Esophagus (tissue), 2 donors: ENCODE data around the gene SNAPC1. TPM values are rescaled to one million over a fixed set of nuclear protein-coding genes. Genes with fewer than 3 reads are reported as not detected.

Experiments
- H3K27ac ChIP-seq, 2 donors: one replicate each; pipeline ENCODE4 v1.5.1; 2013; ENCODE audit warnings: low read depth in 2 of 2, mild to moderate bottlenecking in 2 of 2, inconsistent platforms in 1 of 2, low read length in 1 of 2, moderate library complexity in 1 of 2
- H3K27me3 ChIP-seq, 2 donors: one replicate each; pipeline ENCODE4 v1.6.1; 2013; ENCODE audit warnings: low read length in 2 of 2, control low read depth in 1 of 2, mild to moderate bottlenecking in 1 of 2; ENCODE audit not compliant: insufficient read depth in 2 of 2, control insufficient read depth in 1 of 2
- H3K36me3 ChIP-seq, 2 donors: one replicate each; pipeline ENCODE4 v1.6.1; 2013; ENCODE audit warnings: low read length in 1 of 2; ENCODE audit not compliant: control insufficient read depth in 2 of 2, insufficient read depth in 2 of 2
- H3K4me1 ChIP-seq, 2 donors: one replicate each; pipeline ENCODE4 v1.6.1; 2013; ENCODE audit warnings: low read length in 1 of 2; ENCODE audit not compliant: control insufficient read depth in 2 of 2, insufficient read depth in 2 of 2
- H3K4me3 ChIP-seq, 2 donors: one replicate each; pipeline ENCODE4 v1.5.1; 2013; ENCODE audit warnings: low read length in 2 of 2, mild to moderate bottlenecking in 2 of 2, low read depth in 1 of 2, moderate library complexity in 1 of 2
- H3K9me3 ChIP-seq, 2 donors: one replicate each; pipeline ENCODE4 v1.6.1; 2013; ENCODE audit warnings: mild to moderate bottlenecking in 2 of 2, low read depth in 1 of 2, low read length in 1 of 2, moderate library complexity in 1 of 2; ENCODE audit not compliant: control insufficient read depth in 2 of 2, insufficient read depth in 1 of 2
- WGBS, 2 donors: extraction: QIAGEN DNeasy Blood & Tissue Kit; methylation state at CpG; one replicate each; pipeline ENCODE4 v1.1.7; 2013; 5-methylcytosine and 5-hydroxymethylcytosine counted together
- polyA plus RNA-seq, 2 donors: library from polyadenylated mRNA; stranded (reverse); fragments of 200-250 nt; gene quantifications; one replicate each; pipeline ENCODE4 v1.2.3, GENCODE V29; 2013
- donor health status: healthy with polysubstance abuse.
- donor health status: Bipolar disorder and iron deficiency.

SNAPC1 gene
- polyA plus RNA-seq, 2 donors = 2.8 TPM

GRCh38 chr14:61836184-61836583 lies 74.0 kb downstream of the SNAPC1 start:
- H3K27me3 ChIP-seq = peaks cover 0 to 2% of the 10 kb centered on the region in 2 donors
- H3K36me3 ChIP-seq = no peaks in the 10 kb centered on the region
- WGBS, 2 donors = 68 to 85% methylated on average over 3 of the region's 3 CpGs
- H3K9me3 ChIP-seq = no peaks in the 10 kb centered on the region
- no peak overlapping the region for H3K27ac ChIP-seq
- no peaks in the 10 kb centered on the region for H3K4me1 ChIP-seq
- no peak overlapping the region for H3K4me3 ChIP-seq

GRCh38 chr14:61836807-61837206 lies 74.6 kb downstream of the SNAPC1 start:
- Histone ChIP-seq H3K27me3 (peaks cover 0 to 2% of the 10 kb centered on the region in 2 donors), H3K4me3 (no peak overlapping the region), H3K27ac (no peak overlapping the region), H3K36me3 (no peaks in the 10 kb centered on the region), H3K4me1 (no peaks in the 10 kb centered on the region), H3K9me3 (no peaks in the 10 kb centered on the region)
- WGBS, 2 donors = 89 to 94% methylated on average over 1 of the region's 1 CpG

- 43% methylated on average over 10 of the region's 10 CpGs for WGBS, 2 donors
- Histone ChIP-seq H3K4me1 (no peaks in the 10 kb centered on the region), H3K27ac (no peak overlapping the region), H3K4me3 (no peak overlapping the region), H3K27me3 (peaks cover 0 to 2% of the 10 kb centered on the region in 2 donors), H3K36me3 (no peaks in the 10 kb centered on the region), H3K9me3 (no peaks in the 10 kb centered on the region)
Observed at GRCh38 chr14:61837336-61838229, 75.4 kb downstream of the SNAPC1 start.

- H3K27ac ChIP-seq = no peak overlapping the region
- WGBS, 2 donors = 53 to 65% methylated on average over 5 of the region's 5 CpGs
- no peaks in the 10 kb centered on the region for H3K9me3 ChIP-seq
- no peak overlapping the region for H3K4me3 ChIP-seq
- no peaks in the 10 kb centered on the region for H3K4me1 ChIP-seq
- peaks cover 0 to 2% of the 10 kb centered on the region in 2 donors for H3K27me3 ChIP-seq
- H3K36me3 ChIP-seq = no peaks in the 10 kb centered on the region
Observed at GRCh38 chr14:61838661-61839245, 76.5 kb downstream of the SNAPC1 start.

DNA sequence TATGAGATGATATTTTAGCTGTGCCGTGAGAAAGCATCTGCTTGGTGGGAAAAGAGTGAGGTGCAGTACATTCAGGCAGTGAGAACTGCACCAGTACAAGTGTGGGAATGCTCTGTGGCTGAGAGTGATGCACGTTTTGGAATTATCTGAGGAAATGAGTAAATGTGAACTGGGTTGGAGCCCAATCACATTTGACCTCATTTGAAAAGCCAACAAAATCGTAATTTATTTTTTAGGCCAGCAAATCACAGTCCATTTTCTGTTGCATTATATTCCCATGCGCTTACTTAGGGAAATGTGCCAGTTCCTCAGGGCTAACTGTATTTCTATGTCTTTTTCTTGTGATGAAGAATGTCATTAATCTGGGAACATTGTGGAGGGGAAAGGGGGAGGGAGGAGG lies 77.3 kb downstream of the SNAPC1 start:
- no peak overlapping the region for H3K27ac ChIP-seq
- H3K4me3 ChIP-seq = no peak overlapping the region
- H3K9me3 ChIP-seq = no peaks in the 10 kb centered on the region
- peaks cover 0 to 2% of the 10 kb centered on the region in 2 donors for H3K27me3 ChIP-seq
- H3K36me3 ChIP-seq = no peaks in the 10 kb centered on the region
- H3K4me1 ChIP-seq = no peaks in the 10 kb centered on the region
- 48 to 56% methylated on average over 4 of the region's 4 CpGs for WGBS, 2 donors

DNA sequence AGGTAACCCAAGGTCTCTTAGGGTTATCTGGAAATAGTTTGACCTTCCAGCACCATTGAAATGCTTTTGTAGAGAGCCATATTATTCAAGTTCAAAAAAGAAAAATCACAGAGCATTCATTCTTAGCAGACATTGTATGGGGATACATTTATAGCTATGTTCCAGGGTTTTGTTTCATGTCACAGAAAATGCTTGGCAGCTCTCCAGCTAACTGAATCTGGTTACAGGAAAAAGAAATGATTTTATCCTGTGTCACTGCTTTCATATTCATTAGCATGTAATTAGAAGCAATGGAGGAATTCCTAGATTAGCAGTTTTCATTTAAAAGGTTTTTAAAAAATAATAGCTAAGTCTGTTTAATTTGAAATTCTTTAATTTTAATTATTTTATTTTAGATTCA lies 78.9 kb downstream of the SNAPC1 start:
- H3K27me3 ChIP-seq = peaks cover 0 to 2% of the 10 kb centered on the region in 2 donors
- no peaks in the 10 kb centered on the region for H3K4me1 ChIP-seq
- H3K36me3 ChIP-seq = no peaks in the 10 kb centered on the region
- no peak overlapping the region for H3K27ac ChIP-seq
- H3K4me3 ChIP-seq = no peak overlapping the region
- H3K9me3 ChIP-seq = no peaks in the 10 kb centered on the region

Other genes with a start within 250 kb of the SNAPC1 start
- gene HIF1A, start 66.9 kb upstream of the SNAPC1 start, polyA plus RNA-seq = 10 to 100 TPM; 23.4 to 47.5 TPM
- gene SYT16, start 50.3 kb downstream of the SNAPC1 start, polyA plus RNA-seq = under 1 TPM; under 0.01 to 0.02 TPM